ENCODE data around the gene PPP2R2C. TPM values are rescaled to one million over a fixed set of nuclear protein-coding genes. Genes with fewer than 3 reads are reported as not detected.

The PPP2R2C gene
- total RNA-seq, 4 donors from 2014 or later, result 0.47 to 4.6 (median 1.0) TPM

GRCh38 chr4:6277139-6277802, 195.1 kb downstream of the PPP2R2C start:
- Histone ChIP-seq H3K36me3 (peaks cover 0 to 37% of the 10 kb centered on the region in 2 donors), H3K27me3 (no peaks in the 10 kb centered on the region), H3K27ac (peak overlapping the region; percentile 67 to 97 (median 94)), H3K4me3 (peak overlapping the region in 1 of 2 donors; percentile 0), H3K9me3 (no peaks in the 10 kb centered on the region), H3K4me1 (peaks cover 14 to 100% (median 75%) of the 10 kb centered on the region in 3 donors)
- ATAC-seq, result peak; percentile 14
- TF ChIP-seq POLR2AphosphoS5 (IDR thresholded peaks at IDR 0.05), result no peak
- TF ChIP-seq EP300 (IDR thresholded peaks at IDR 0.05), result no peak
- TF ChIP-seq, protein P1, sequence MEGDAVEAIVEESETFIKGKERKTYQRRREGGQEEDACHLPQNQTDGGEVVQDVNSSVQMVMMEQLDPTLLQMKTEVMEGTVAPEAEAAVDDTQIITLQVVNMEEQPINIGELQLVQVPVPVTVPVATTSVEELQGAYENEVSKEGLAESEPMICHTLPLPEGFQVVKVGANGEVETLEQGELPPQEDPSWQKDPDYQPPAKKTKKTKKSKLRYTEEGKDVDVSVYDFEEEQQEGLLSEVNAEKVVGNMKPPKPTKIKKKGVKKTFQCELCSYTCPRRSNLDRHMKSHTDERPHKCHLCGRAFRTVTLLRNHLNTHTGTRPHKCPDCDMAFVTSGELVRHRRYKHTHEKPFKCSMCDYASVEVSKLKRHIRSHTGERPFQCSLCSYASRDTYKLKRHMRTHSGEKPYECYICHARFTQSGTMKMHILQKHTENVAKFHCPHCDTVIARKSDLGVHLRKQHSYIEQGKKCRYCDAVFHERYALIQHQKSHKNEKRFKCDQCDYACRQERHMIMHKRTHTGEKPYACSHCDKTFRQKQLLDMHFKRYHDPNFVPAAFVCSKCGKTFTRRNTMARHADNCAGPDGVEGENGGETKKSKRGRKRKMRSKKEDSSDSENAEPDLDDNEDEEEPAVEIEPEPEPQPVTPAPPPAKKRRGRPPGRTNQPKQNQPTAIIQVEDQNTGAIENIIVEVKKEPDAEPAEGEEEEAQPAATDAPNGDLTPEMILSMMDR (IDR thresholded peaks at IDR 0.05), result no peak
- TF ChIP-seq POLR2A (IDR thresholded peaks at IDR 0.05), result no peak
- 53% methylated on average over 3 of the region's 24 CpGs; no CpG with 5 or more reads in 1 of the 2 donors for WGBS, 2 donors (ENCODE audit: low coverage in 1 of 2)

DNA sequence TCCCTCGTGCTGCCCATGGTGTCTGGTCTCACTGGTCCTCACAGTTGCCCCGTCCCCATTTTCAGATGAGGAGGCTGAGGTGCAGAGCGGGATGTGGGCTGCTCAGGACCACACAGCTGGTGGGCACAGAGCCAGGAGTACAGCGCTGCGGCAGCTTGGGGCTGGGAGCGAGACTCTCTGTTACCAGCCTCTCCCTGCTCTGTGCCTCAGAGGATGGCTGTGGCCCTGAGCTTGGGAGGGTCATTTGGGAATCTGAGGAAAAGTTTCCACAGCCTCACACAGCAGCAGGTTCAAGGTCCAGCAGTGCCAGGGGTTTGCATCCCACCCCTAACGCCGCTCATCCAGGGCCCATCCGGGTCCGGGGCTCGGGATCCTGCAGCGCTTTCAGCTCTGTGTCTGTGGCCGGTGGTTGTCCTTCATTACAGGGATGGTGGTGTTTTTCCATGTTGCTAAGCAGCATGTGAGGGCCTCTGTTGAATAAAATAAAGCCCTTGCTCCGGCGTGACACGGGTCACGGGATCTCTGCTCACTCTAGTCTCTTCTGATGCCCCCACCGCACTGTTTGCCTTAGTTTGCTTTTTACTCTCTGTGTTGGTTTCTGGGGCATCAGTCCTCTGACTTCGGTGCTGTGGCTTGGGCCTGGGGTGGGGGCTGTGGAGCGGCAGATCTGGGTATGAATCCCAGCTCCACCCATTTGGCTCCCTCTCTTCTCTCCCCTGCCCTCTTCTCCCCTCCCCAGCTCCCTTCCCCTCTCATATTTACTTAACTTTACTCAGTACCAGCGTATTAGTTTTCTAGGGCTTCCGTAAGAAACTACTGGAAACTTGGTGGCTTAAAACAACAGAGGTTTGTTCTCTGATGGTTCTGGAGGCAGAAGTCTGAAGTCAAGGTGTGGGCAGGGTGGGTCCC, 196.3 kb downstream of the PPP2R2C start:
- Histone ChIP-seq H3K9me3 (no peaks in the 10 kb centered on the region), H3K36me3 (peaks cover 0 to 37% of the 10 kb centered on the region in 2 donors), H3K27me3 (no peaks in the 10 kb centered on the region), H3K4me1 (peaks cover 10 to 100% (median 75%) of the 10 kb centered on the region in 3 donors), H3K4me3 (peak overlapping the region in 1 of 2 donors; percentile 3), H3K27ac (peak overlapping the region; percentile 67 to 97 (median 94))
- no peak for TF ChIP-seq EP300 (IDR thresholded peaks at IDR 0.05)
- WGBS, 2 donors (ENCODE audit: low coverage in 1 of 2), result 38 to 42% methylated on average over 2 to 5 of the region's 22 CpGs
- no peak for ATAC-seq

GRCh38 chr4:6275351-6275750, 197.1 kb downstream of the PPP2R2C start:
- no CpG with 5 or more reads among the region's 10 CpGs for WGBS, 2 donors (ENCODE audit: low coverage in 1 of 2)
- Histone ChIP-seq H3K4me3 (no peak overlapping the region), H3K27me3 (no peaks in the 10 kb centered on the region), H3K9me3 (no peaks in the 10 kb centered on the region), H3K4me1 (peaks cover 10 to 100% (median 76%) of the 10 kb centered on the region in 3 donors), H3K27ac (peak overlapping the region in 3 of 4 donors; percentile 92 to 97 (median 95)), H3K36me3 (peaks cover 0 to 30% of the 10 kb centered on the region in 2 donors)
- no peak for ATAC-seq
- TF ChIP-seq POLR2A (IDR thresholded peaks at IDR 0.05) (no peak), EP300 (IDR thresholded peaks at IDR 0.05) (no peak), POLR2AphosphoS5 (IDR thresholded peaks at IDR 0.05) (no peak)
- TF ChIP-seq, protein P1 (IDR thresholded peaks at IDR 0.05), result no peak

GRCh38 chr4:6273661-6273990, 198.8 kb downstream of the PPP2R2C start:
- no peak for TF ChIP-seq EP300 (IDR thresholded peaks at IDR 0.05)
- TF ChIP-seq, protein P1 (IDR thresholded peaks at IDR 0.05), result no peak
- no peak for TF ChIP-seq POLR2A (IDR thresholded peaks at IDR 0.05)
- no peak for TF ChIP-seq POLR2AphosphoS5 (IDR thresholded peaks at IDR 0.05)
- Histone ChIP-seq H3K27ac (peak overlapping the region; percentile 73 to 97 (median 94)), H3K36me3 (peaks cover 0 to 12% of the 10 kb centered on the region in 2 donors), H3K4me3 (peak overlapping the region in 1 of 2 donors; percentile 19), H3K27me3 (no peaks in the 10 kb centered on the region), H3K4me1 (peaks cover 10 to 91% (median 73%) of the 10 kb centered on the region in 3 donors), H3K9me3 (no peaks in the 10 kb centered on the region)
- WGBS, 2 donors (ENCODE audit: low coverage in 1 of 2), result 0 to 20% methylated on average over 1 of the region's 1 CpG
- no peak for ATAC-seq

GRCh38 chr4:6272863-6273660, 199.4 kb downstream of the PPP2R2C start:
- 33 to 48% methylated on average over 4 to 8 of the region's 15 CpGs for WGBS, 2 donors (ENCODE audit: low coverage in 1 of 2)
- peaks cover 10 to 87% (median 67%) of the 10 kb centered on the region in 3 donors for H3K4me1 ChIP-seq
- no peak for TF ChIP-seq POLR2A (IDR thresholded peaks at IDR 0.05)
- peak; percentile 49 for TF ChIP-seq POLR2AphosphoS5 (IDR thresholded peaks at IDR 0.05)
- no peak for TF ChIP-seq EP300 (IDR thresholded peaks at IDR 0.05)
- TF ChIP-seq, protein P1 (IDR thresholded peaks at IDR 0.05), result no peak
- H3K36me3 ChIP-seq, result peaks cover 0 to 7% of the 10 kb centered on the region in 2 donors
- H3K27ac ChIP-seq, result peak overlapping the region; percentile 73 to 97 (median 94)
- H3K27me3 ChIP-seq, result no peaks in the 10 kb centered on the region
- ATAC-seq, result peak; percentile 11
- peak overlapping the region in 1 of 2 donors; percentile 19 for H3K4me3 ChIP-seq
- no peaks in the 10 kb centered on the region for H3K9me3 ChIP-seq
